GM19395 (cell line): ENCODE measurements around the gene TTC13.

Experiments used
- ATAC-seq: cut with Tn5 transposase; IDR thresholded peaks from one replicate; pipeline ENCODE4 v1.9.1; 2021; ENCODE audit warnings: mild to moderate bottlenecking, moderate library complexity; ENCODE audit not compliant: unreplicated experiment

The TTC13 gene

DNA sequence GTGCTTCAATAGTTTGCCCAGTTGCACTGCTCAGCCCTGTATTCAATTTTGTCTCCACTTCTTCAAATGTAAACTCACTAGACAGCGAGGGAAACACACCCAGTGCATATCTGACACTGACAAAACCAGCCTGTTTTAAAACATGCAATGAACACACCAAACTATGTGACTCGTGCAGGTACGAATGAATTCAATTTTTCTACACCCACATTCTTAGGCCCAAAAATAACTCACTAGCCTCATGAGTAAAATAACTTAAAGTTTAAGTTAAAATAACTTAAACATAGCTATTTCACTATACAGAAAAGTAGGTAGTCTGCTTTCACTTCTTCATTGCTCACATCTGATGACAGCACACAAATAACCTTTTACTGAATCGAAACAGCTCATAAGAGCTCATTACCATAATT is 21.1 kb downstream of the TTC13 start:
- ATAC-seq: peak; percentile 85

DNA sequence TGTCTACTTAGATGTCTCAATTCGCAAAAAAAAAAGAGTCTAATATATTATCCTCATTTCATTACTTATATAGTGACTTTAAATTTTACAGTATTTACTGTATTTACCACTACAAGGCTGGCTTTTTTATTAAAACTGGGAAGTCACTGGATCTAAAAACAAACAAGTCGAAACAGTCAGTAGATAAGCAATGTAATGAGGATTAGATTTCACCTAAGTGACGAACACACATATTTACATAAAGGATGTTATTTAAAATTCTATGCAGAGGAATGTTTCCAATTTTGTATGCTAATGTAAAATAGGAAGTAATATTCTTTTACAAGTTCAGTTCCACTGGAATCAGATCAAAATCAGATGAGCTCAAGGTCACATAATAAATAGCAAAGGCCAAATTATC is 28.3 kb downstream of the TTC13 start:
- no peak for ATAC-seq

DNA sequence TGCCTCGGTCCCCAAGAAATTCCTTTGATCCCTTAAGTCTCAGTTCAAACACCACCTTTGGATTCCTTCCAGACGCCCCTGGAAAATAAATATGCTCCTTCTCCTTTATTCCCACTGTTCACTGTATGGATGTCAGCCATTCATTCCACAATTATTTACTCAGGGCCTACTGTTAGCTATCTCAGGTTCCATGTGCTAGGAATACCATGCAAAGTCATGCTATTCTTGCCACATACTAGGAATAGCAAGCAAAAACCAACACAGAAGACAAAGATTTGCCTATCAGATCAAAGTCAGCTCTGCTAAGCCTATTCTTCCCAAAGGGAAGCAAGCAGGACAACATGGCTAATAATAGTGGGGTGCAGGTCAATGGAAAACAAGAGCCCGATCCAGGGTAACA is 29.8 kb downstream of the TTC13 start:
- no peak for ATAC-seq

DNA sequence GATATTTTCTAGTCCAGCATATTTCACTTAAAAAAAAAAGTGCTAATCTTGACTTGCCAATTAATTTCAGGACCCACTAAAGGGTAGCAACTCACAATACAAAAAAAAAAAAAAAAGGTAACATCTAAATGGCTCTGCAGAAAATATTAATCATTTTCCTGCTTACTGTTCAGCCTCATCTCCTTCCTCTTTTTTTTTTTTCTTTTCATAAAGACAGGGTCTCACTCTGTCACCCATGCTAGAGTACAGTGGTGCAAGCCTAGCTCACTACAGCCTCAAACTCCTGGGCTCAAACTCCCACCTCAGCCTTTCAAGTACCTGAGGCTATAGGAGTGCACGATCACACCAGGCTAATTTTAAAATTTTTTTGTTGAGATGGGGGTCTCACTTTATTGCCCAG is 30.4 kb downstream of the TTC13 start:
- no peak for ATAC-seq

DNA sequence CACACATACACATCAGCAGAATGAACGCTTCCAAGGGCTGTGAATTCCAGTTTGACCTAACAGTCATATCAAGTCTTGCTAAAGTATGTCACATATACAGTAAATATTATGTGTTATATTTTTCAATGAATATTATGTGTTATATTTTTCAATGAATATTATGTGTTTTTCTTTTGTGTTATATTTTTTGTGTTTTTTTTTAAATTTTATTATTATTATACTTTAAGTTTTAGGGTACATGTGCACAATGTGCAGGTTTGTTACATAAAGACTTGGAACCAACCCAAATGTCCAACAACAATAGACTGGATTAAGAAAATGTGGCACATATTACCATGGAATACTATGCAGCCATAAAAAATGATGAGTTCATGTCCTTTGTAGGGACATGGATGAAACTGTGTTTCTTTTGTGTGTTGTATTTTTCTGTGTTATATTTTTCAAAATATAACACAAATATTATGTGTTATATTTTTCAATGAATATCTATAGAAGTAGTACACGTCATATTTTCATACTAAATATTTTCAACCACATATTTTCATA is 35.5 kb downstream of the TTC13 start:
- no peak for ATAC-seq

DNA sequence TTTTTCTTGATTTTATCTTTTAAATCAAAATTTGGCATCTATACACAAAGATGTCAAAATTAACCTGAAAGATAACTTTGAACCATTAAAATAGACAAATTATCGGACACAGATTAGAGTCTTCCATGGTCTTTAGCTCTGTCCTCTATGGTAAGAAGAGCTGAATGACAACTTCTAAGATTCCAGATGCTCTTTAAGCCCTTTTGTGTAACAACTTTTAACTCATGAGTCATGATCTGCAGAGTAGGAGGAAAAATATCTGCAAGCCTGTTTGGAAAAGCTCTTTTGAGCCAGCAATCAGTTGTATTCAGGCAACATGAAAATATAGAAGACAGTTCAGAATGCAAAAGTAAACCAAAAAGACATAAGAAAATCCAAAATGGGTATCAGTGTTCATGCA is 37.8 kb downstream of the TTC13 start:
- no peak for ATAC-seq

DNA sequence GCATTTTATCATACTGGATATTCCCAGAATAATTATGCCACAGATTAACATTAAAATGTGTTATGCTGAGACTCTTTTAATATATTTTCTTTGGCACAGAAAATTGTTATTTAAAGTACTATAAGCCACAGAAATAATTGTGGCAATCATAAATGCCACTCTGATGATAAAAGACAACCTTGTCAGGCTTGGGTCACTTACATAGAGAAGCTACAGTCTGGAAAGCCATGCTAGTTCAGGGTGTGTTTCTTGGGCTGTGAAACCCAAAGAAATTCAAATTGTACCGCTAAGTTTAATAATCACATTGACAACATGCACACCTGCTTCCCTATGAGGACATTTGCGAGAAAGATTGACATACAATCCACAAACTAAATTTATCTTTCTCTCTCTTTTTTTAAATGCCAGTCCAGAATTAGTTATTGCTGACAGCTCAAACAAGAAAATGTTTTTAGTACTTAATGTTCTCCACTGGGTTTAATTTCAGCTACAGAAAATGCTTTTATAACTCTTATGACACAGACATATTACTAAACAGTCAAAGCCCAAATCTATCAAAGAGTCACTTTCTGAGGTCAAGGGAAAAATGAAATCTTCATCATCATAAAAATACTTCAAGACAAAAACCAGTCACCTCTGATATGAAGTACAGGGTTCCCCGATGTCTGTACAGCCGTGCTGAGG is 38.7 kb downstream of the TTC13 start:
- ATAC-seq: no peak

DNA sequence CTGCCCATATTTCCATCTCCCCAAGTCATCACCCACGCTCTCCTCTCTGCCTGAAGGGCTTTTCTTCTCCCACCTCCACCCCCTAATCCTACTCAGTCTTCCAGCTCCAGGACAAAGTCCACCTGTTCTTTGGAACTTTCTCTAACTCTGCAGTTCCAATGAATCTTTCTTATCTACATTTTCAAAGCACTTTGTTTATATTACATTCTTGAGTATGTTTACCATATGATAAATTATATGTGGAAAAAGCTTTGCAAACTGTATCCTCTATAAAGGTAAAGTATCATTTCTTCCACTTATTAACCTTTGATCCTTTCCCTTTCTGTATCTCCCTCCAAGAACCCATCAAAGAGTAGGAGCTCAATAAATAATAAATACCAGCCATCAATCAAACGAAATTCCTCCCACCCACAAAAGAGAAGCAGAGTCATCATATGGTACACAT is 39.7 kb downstream of the TTC13 start:
- no peak for ATAC-seq

DNA sequence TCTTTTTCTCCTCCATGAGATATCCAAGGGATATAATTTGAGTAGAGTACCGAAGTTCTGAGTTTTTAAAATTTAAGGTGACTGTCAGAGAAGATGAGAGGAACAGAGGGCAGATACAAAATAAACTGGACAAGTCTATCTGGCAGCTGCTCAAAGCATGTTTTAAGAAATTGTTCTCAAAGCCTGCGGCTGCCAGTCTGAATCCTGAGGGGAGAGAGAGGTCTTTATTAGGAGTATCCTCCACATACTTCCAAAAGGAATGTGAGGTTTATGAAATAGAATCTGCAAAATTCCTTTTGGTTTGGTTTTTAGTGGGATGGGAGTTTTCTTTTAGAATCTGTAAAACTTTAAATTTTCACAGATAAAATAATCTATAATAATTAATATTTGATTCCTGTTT is 41.3 kb downstream of the TTC13 start:
- no peak for ATAC-seq

DNA sequence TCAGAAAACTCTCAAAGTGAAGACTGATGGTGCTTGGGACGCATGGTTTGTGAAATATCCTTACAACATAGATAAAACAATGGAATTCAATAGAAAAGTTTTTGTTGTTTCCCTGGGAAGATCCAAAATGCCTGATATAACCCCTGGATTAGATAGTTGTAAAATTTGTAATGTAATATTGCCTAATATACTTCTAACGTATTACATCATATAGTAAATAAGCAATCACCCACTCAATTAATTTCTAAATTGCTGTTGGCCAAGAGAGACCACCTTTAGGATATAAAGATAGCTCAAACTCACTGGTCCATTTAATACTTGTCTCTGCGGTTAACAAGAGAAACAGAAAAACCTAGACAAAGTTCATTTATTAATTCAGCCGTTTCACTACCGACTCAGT is 42.2 kb downstream of the TTC13 start:
- no peak for ATAC-seq

DNA sequence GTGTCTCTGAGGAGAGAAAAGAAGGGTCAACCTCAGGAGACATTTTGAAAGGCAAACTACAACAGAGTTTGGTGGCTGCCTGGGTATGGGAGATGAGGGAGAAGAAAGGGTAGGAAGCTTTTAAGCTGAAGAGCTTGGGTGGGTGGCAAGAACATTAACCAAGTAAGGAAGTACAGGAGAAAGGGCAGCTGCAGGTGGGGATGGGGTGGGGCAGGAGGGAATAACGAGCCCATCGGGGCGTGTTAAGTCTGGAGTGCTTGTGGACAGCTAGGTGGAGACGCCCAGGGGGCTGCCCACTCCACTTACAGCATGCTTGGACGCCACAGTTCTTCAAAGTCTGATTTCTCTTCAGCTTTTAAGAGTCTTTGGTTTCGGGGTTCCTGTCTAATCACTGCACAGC is 42.8 kb downstream of the TTC13 start:
- no peak for ATAC-seq

DNA sequence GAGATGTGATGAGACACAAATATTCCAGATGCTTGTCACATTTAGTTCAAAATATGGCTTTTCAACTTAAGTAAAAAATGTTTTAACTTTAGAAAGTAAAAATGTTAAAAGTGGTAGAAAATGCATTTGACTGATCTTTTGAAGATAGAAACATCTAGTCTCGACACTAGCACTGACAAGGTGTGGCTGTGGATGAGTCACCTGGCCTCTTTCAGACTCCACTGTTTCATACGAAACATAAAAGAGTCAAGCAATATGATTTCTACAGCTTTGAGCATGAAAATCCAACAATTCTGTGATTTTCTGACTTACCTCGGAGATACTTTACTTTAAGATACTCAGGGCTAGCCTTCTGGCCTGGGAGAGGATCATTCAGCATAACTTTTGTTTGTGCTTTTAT is 47.7 kb downstream of the TTC13 start:
- no peak for ATAC-seq

DNA sequence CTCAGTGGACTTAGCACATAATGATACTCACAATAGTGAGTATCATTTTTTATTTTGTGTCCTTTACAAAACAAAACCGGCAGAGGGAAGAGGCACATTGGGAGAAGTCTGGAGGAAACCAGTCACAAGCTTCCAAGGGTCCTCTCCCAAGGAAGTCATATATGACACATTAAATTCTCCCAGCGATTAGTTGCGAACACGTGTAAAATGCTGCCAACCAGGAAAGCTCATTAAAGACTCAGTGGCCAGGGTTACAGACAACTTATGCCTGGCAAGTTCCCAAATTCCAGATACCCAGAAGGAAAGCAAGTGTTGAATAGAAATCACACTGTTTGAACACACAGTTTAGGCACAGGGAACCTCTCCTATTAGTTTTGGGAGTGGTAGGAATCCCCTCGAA is 52.5 kb downstream of the TTC13 start:
- no peak for ATAC-seq

DNA sequence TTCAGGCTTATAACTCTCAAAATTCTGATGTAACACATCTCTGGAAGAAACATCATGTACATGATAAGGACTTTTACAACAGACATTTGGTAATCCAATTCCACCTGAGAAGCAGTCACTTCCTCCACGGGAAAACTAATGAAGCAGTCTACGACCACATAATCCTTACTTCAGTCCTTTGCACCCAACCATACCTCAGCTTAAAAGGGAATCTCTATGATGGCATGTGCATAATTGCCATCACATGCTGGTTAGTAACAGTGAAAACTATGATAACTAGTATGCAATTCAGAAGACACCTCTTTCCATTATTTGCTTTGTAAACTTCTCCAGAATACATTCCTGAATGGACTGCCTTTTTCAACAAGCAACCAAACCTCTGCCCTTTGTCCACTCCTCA is 53.1 kb downstream of the TTC13 start:
- ATAC-seq: no peak

DNA sequence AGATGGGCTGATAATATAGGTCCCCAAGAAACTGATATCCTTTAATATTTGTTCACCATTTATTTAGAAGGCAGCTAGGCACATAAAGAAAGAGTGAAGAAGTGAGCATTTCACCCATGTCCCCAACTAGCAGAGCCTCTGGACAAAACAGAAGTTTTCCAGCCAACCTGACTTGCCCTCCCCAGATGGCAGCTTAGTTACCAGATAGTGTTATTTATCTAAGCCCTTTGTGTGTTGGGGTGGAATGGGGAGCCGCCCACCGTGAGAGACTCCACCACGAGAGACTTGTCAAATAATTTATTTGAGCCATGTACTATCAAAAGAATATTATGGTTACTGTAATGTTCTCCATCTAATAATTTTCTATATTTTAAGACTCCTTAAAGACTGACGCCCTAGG is 55.5 kb downstream of the TTC13 start:
- no peak for ATAC-seq

DNA sequence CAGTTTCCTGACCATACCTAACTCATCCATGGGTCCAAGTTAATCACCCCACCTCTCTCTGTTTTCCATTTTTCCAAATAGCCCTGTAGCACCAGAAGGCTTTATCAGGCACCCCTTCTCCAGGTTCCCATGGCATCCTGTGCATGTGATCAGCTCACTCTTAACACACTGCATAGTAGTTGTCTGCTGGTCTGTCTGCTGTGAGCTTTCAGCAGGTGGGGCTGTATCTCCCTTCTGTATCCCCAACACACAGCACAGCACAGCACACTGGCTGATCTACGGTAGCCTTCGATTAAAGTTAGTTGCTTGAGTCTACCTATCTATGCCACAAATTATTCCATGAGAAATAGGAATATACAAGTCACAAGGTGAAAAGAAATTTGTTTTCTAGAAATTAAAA is 56.0 kb downstream of the TTC13 start:
- no peak for ATAC-seq

DNA sequence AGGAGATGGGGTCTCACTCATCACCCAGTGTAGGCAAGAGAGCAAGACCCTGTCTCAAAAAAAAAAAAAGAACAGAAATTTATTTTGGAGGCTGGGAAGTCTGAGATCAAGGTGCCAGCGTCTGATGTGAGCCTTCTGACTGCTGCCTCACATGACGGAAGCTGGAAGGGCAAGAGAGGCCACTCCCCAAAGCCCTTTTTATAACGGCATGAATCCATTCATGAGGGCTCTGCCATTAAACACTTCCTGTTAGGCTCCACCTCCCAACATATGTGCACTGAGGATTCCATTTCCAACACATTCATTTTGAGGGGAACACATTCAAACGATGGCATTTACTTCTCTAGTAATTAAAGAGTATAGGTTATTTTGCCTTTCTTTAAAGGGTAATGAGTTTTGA is 59.5 kb downstream of the TTC13 start:
- no peak for ATAC-seq

DNA sequence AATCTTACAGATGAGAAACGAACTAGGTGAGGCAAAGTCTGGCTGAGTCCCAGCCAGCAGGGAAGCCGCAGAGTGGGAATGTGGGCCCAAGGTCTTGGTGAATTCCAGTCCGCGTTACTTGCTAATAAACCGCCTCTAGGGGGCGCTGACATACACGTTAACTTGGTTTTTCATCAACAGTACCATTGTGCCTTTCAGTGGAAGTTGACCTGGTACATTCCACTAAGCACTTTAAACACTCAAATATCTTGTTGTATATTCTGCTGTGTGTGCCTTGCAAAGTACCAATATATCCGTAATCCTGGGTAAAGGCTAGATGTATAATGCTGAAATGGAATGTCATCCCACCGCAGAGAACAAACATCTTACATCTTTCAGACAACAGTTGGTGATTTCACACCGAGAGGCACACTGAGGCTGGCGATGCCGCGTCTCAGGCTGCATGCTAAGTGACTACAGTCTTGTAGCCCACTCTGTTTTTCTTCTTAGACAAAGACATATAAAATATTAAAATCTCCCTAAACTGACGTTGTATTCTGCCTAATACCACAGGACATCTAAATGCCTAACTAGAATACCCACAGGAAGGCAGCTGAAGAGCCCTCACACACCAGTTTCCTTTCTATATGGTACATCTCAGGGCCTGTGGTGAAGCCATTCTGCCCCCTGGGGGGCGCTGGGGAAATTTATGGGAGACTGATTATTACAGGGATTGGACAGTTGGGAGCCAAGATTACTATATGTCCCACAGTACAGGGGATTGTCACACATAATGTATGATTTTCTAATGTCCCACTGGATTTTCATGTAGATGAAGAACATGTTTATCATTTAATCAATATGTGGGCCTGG is 61.2 kb downstream of the TTC13 start:
- ATAC-seq: peak; percentile 81

DNA sequence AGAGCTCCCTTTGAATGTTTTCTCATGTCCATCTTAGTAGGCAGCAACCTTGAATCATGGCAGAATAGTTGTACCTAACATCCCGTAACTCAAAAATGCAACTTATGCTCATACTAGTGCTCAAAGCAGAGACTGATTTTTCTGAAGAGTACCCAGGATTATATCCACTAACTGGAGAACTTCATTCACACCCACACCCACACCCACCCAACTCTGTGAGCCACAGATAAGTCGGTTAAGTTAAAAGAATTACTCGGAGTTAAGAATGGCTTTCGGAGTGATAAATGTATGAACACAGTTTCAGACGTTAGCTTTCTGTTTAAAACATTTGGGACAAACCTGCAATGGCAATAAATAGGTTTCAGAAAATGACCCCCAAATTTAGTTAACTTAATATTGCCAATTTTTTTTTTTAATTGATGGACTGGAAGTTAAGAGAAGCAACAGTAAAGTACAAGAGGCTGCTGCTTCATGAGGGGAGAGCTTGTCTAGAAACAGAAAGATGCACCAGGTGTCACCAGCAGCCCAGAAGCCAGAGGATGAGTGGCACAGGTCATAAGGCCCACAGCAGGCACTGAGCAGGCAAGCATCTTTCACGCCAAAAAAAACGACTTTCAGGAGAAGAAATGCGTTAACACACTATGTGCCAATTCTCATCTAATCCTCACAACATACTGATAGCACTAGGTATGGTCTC is 61.9 kb downstream of the TTC13 start:
- ATAC-seq: no peak

DNA sequence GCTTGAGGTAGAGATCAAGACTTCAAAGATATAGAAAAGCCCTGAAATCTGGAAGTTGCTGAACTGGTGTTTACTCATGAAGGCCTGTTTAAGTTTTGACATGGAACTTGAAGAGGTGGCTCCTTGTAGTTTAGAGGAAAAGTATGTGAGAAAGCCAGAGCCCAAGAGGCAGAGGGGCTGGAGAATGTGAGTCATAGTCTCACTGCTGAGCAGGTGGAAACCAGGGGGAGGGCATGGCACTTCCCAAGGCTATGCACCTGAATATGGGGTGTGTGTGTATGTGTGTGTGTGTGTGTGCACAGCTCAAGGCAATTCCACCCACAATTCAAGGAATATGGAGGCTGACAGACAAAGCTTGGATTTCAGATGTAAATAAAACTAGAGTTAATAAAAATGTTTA is 63.6 kb downstream of the TTC13 start:
- no peak for ATAC-seq

DNA sequence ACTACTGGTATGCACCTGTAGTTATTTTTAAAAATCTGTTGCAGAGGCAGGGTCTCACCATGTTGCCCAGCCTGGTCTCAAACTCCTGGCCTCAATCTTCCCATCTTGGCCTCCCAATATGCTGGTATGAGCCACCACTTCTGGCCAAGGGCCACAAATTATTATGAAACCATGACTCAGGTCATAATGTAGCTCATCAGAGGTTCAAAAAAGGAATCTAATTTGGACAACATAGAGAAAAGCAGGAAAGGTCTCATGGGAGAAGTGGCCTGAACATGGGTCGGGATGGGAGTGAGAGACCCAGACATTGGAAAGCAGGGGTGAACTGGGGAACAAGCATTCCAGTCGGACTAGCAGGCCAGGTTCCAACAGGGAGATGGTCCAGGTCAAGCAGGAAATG is 65.2 kb downstream of the TTC13 start:
- ATAC-seq: no peak

DNA sequence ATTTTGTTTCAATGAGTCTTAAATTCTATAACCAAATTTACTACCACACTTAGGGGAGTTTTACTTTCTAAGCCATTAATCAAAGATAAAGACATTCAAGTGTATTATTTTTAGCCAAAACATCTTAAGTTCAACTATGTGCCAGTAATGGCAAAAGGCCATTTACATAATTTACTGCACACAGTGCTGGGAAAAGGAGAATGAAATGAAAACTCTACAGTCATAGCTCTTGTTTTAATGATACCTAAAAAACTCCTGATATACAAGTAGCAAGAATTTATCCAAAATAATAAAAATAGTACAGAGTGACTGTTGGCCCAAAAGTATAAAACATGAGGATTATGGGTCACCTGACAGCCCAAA is 67.9 kb downstream of the TTC13 start:
- ATAC-seq: no peak
